CD8-positive, alpha-beta memory T cell (primary cell): ENCODE measurements around the gene PBXIP1. TPM values are rescaled to one million over a fixed set of nuclear protein-coding genes. Genes with fewer than 3 reads are reported as not detected.
"Not testable (repeated sequence)": the region's sequence is repeated elsewhere in the genome, so short reads cannot be mapped to it uniquely, and the experiment has no call there.

Experiments used
- CTCF ChIA-PET: fragments of 350-600 bp; sonication (Branson Sonifier 250); formaldehyde crosslinking; loops from one replicate; lab custom pipeline; 2021; ENCODE audit warnings: antibody characterized with exemption; lab: Charles Lee
- POLR2A ChIA-PET: fragments of 350-600 bp; sonication (Branson Sonifier 250); formaldehyde crosslinking; loops from one replicate; lab custom pipeline; 2021; ENCODE audit warnings: antibody characterized with exemption; lab: Charles Lee
- DNase-seq, 5 donors: peaks; one replicate each; pipeline versions ENCODE4 v3.0.0 to v3.0.0-alpha.2; 2020 to 2022; ENCODE audit warnings: mixed read lengths in 1 of 5
- H3K27ac ChIP-seq: one replicate; pipeline ENCODE4 v1.7.0; 2013; ENCODE audit warnings: low read depth, mild to moderate bottlenecking, low read length, moderate library complexity
- H3K27me3 ChIP-seq: 2 replicates; pipeline ENCODE4 v1.7.0; 2013; ENCODE audit warnings: low read length, mild to moderate bottlenecking; ENCODE audit not compliant: insufficient read depth, poor library complexity, severe bottlenecking
- H3K36me3 ChIP-seq: 2 replicates; pipeline ENCODE4 v1.7.0; 2013; ENCODE audit warnings: mild to moderate bottlenecking, low read length, moderate library complexity; ENCODE audit not compliant: insufficient read depth
- H3K4me1 ChIP-seq: 2 replicates; pipeline ENCODE4 v1.7.0; 2013; ENCODE audit warnings: mild to moderate bottlenecking, low read length, moderate library complexity; ENCODE audit not compliant: insufficient read depth
- H3K4me3 ChIP-seq: 2 replicates; pipeline ENCODE4 v1.7.0; 2013; ENCODE audit warnings: mild to moderate bottlenecking, low read length
- H3K9me3 ChIP-seq: 2 replicates; pipeline ENCODE4 v1.7.0; 2013; ENCODE audit warnings: mild to moderate bottlenecking, low read length
- H3K27ac Mint-ChIP-seq, 8 donors: one replicate each; pipeline ENCODE4 v1.8.0; 2020 to 2021; ENCODE audit warnings: mixed read lengths in 8 of 8, mild to moderate bottlenecking in 6 of 8, inconsistent platforms in 3 of 8, moderate library complexity in 3 of 8
- H3K27me3 Mint-ChIP-seq, 2 donors: one replicate each; pipeline ENCODE4 v1.8.0; 2020 to 2021; ENCODE audit warnings: mixed read lengths in 2 of 2, mild to moderate bottlenecking in 1 of 2, moderate library complexity in 1 of 2
- H3K36me3 Mint-ChIP-seq, 3 donors: one replicate each; pipeline ENCODE4 v1.8.0; 2020 to 2021; ENCODE audit warnings: mixed read lengths in 3 of 3, inconsistent platforms in 1 of 3, mild to moderate bottlenecking in 1 of 3
- H3K4me1 Mint-ChIP-seq, 3 donors: one replicate each; pipeline ENCODE4 v1.8.0; 2020 to 2021; ENCODE audit warnings: mixed read lengths in 3 of 3, inconsistent platforms in 1 of 3, mild to moderate bottlenecking in 1 of 3
- H3K4me3 Mint-ChIP-seq, 7 donors: one replicate each; pipeline ENCODE4 v1.8.0; 2020 to 2021; ENCODE audit warnings: mixed read lengths in 7 of 7, mild to moderate bottlenecking in 6 of 7, moderate library complexity in 4 of 7, inconsistent platforms in 2 of 7
- H3K9me3 Mint-ChIP-seq, 5 donors: one replicate each; pipeline ENCODE4 v1.8.0; 2020 to 2022; ENCODE audit warnings: mixed read lengths in 5 of 5, mild to moderate bottlenecking in 3 of 5, moderate library complexity in 2 of 5, inconsistent platforms in 1 of 5
- polyA plus RNA-seq: library from polyadenylated mRNA; unstranded; fragments of 300-500 nt; fragmentation: Illumina TruSeq; gene quantifications from one replicate; pipeline ENCODE4 v1.2.3, GENCODE V29; 2021
- total RNA-seq, 2 experiments: library from RNA; stranded (reverse); gene quantifications; one replicate each; pipeline ENCODE4 v1.2.3, GENCODE V29; 2021

Gene PBXIP1
- total and polyA plus RNA-seq, 3 experiments from 2014 or later = 35.9 to 295 (median 36.1) TPM

- Mint-ChIP-seq H3K27ac (no peak overlapping the region), H3K4me1 (peaks cover 13 to 24% (median 19%) of the 10 kb centered on the region in 3 donors), H3K4me3 (no peak overlapping the region), H3K9me3 (no peaks in the 10 kb centered on the region), H3K27me3 (no peaks in the 10 kb centered on the region), H3K36me3 (peaks cover 4 to 41% (median 5%) of the 10 kb centered on the region in 3 donors)
- DNase-seq = peak in 1 of 5 donors; percentile 35
- POLR2A ChIA-PET = interaction anchor here (0.5 to 2.3 kb wide), 2 partner anchors 9 to 12 kb away, joined by 4 to 7 read pairs; partner anchors contain the start of gene FLAD1
- Histone ChIP-seq H3K27me3 (no peaks in the 10 kb centered on the region), H3K36me3 (peaks cover 19% of the 10 kb centered on the region), H3K27ac (no peak overlapping the region), H3K4me3 (no peak overlapping the region), H3K9me3 (no peaks in the 10 kb centered on the region), H3K4me1 (peaks cover 8% of the 10 kb centered on the region)
- CTCF ChIA-PET = interaction anchor here (0.5 to 13.6 kb wide), 4 partner anchors 12 to 68 kb away, joined by 3 to 207 read pairs (median 3); no protein-coding TSS in a partner anchor
Measured at GRCh38 chr1:154992721-154993571, 37.0 kb upstream of the PBXIP1 start.

GRCh38 chr1:154990276-154990675 lies 34.4 kb upstream of the PBXIP1 start:
- H3K36me3 ChIP-seq = peaks cover 25% of the 10 kb centered on the region
- H3K36me3 Mint-ChIP-seq = peaks cover 4 to 50% (median 5%) of the 10 kb centered on the region in 3 donors

GRCh38 chr1:154989195-154989860 lies 33.4 kb upstream of the PBXIP1 start:
- Mint-ChIP-seq H3K4me3 (no peak overlapping the region), H3K36me3 (peaks cover 4 to 52% (median 5%) of the 10 kb centered on the region in 3 donors), H3K27me3 (no peaks in the 10 kb centered on the region), H3K4me1 (peaks cover 9 to 23% (median 14%) of the 10 kb centered on the region in 3 donors), H3K9me3 (no peaks in the 10 kb centered on the region), H3K27ac (peak overlapping the region in 3 of 8 donors; percentile 19 to 72 (median 36))
- H3K4me3 ChIP-seq = no peak overlapping the region
- no peak overlapping the region for H3K27ac ChIP-seq
- H3K36me3 ChIP-seq = peaks cover 25% of the 10 kb centered on the region
- ChIA-PET CTCF (interaction anchor here (1.0 to 8.4 kb wide), 3 partner anchors 9 to 28 kb away, joined by 3 to 74 read pairs (median 22); partner anchors contain the start of gene ZBTB7B), POLR2A (no interaction called here)
- no peaks in the 10 kb centered on the region for H3K9me3 ChIP-seq
- H3K4me1 ChIP-seq = peaks cover 4% of the 10 kb centered on the region
- no peaks in the 10 kb centered on the region for H3K27me3 ChIP-seq
- no peak for DNase-seq

More at GRCh38 chr1:154990276-154990675, 34.4 kb upstream of the PBXIP1 start:
- Histone ChIP-seq H3K27ac (no peak overlapping the region), H3K9me3 (no peaks in the 10 kb centered on the region), H3K27me3 (no peaks in the 10 kb centered on the region), H3K4me3 (no peak overlapping the region), H3K4me1 (peaks cover 4% of the 10 kb centered on the region)
- H3K4me1 Mint-ChIP-seq = peaks cover 9 to 23% (median 14%) of the 10 kb centered on the region in 3 donors
- DNase-seq = peak in 1 of 5 donors; percentile 18
- no peak overlapping the region for H3K27ac Mint-ChIP-seq
- CTCF ChIA-PET = no interaction called here
- POLR2A ChIA-PET = no interaction called here
- H3K4me3 Mint-ChIP-seq = no peak overlapping the region
- no peaks in the 10 kb centered on the region for H3K27me3 Mint-ChIP-seq
- H3K9me3 Mint-ChIP-seq = no peaks in the 10 kb centered on the region

- Histone ChIP-seq H3K36me3 (peaks cover 25% of the 10 kb centered on the region), H3K4me1 (peaks cover 14% of the 10 kb centered on the region), H3K27me3 (no peaks in the 10 kb centered on the region), H3K27ac (no peak overlapping the region), H3K4me3 (no peak overlapping the region), H3K9me3 (no peaks in the 10 kb centered on the region)
- H3K9me3 Mint-ChIP-seq = no peaks in the 10 kb centered on the region
- ChIA-PET POLR2A (no interaction called here), CTCF (interaction anchor here (1.0 to 8.4 kb wide), 3 partner anchors 10 to 29 kb away, joined by 3 to 74 read pairs (median 22); partner anchors contain the start of gene ZBTB7B)
- no peak for DNase-seq
- H3K4me1 Mint-ChIP-seq = peaks cover 14 to 23% (median 14%) of the 10 kb centered on the region in 3 donors
- H3K36me3 Mint-ChIP-seq = peaks cover 4 to 51% (median 5%) of the 10 kb centered on the region in 3 donors
- H3K27ac Mint-ChIP-seq = peak overlapping the region in 3 of 8 donors; percentile 23 to 81 (median 72)
- no peak overlapping the region for H3K4me3 Mint-ChIP-seq
- no peaks in the 10 kb centered on the region for H3K27me3 Mint-ChIP-seq
Measured at GRCh38 chr1:154988058-154988954, 32.4 kb upstream of the PBXIP1 start.

GRCh38 chr1:154987326-154987725 lies 31.4 kb upstream of the PBXIP1 start:
- H3K27me3 Mint-ChIP-seq = no peaks in the 10 kb centered on the region
- POLR2A ChIA-PET = no interaction called here

GRCh38 chr1:154986736-154987135 lies 30.8 kb upstream of the PBXIP1 start:
- H3K27me3 Mint-ChIP-seq, H3K9me3 Mint-ChIP-seq, POLR2A ChIA-PET, H3K27ac Mint-ChIP-seq, H3K4me3 Mint-ChIP-seq, H3K27me3 ChIP-seq, H3K9me3 ChIP-seq, H3K4me3 ChIP-seq, H3K27ac ChIP-seq: not testable (repeated sequence)
- Mint-ChIP-seq H3K4me1 (peaks cover 14 to 23% (median 14%) of the 10 kb centered on the region in 3 donors), H3K36me3 (peaks cover 4 to 43% (median 5%) of the 10 kb centered on the region in 3 donors)
- DNase-seq = peak in 1 of 5 donors; percentile 1
- H3K36me3 ChIP-seq = peaks cover 25% of the 10 kb centered on the region
- CTCF ChIA-PET = interaction anchor here (0.8 to 8.4 kb wide), 5 partner anchors 12 to 207 kb away, joined by 3 to 74 read pairs (median 3); partner anchors contain the start of genes PMVK and ZBTB7B
- H3K4me1 ChIP-seq = peaks cover 19% of the 10 kb centered on the region

More at GRCh38 chr1:154987326-154987725, 31.4 kb upstream of the PBXIP1 start:
- no peaks in the 10 kb centered on the region for H3K9me3 ChIP-seq
- H3K4me1 ChIP-seq = peaks cover 18% of the 10 kb centered on the region
- DNase-seq = peak in 1 of 5 donors; percentile 29
- H3K27ac ChIP-seq = no peak overlapping the region
- Mint-ChIP-seq H3K4me1 (peaks cover 14 to 23% (median 14%) of the 10 kb centered on the region in 3 donors), H3K27ac (no peak overlapping the region), H3K36me3 (peaks cover 4 to 44% (median 5%) of the 10 kb centered on the region in 3 donors), H3K9me3 (no peaks in the 10 kb centered on the region), H3K4me3 (no peak overlapping the region)
- H3K27me3 ChIP-seq = no peaks in the 10 kb centered on the region
- H3K36me3 ChIP-seq = peaks cover 25% of the 10 kb centered on the region
- H3K4me3 ChIP-seq = no peak overlapping the region
- CTCF ChIA-PET = interaction anchor here (0.8 to 8.4 kb wide), 5 partner anchors 11 to 206 kb away, joined by 3 to 74 read pairs (median 3); partner anchors contain the start of genes PMVK and ZBTB7B
